Measurements from ENCODE around the gene LIMK2. TPM values are rescaled to one million over a fixed set of nuclear protein-coding genes. Genes with fewer than 3 reads are reported as not detected.

The LIMK2 gene
- total RNA-seq, 1 experiment from 2014 or later = 42.8 TPM

GRCh38 chr22:31278151-31278621, 66.1 kb downstream of the LIMK2 start:
- ChIA-PET CTCF (no interaction called here), POLR2A (no interaction called here)
- H3K4me1 Mint-ChIP-seq = peaks cover 2% of the 10 kb centered on the region; the same call in 1 of the 2 replicates
- H3K27me3 Mint-ChIP-seq (ENCODE audit: low read depth) = no peaks in the 10 kb centered on the region
- H3K27ac Mint-ChIP-seq = no peak overlapping the region
- no peak overlapping the region for H3K4me3 Mint-ChIP-seq
- ATAC-seq (no peak), DNase-seq (ENCODE audit: low spot score) (no peak)
- no peaks in the 10 kb centered on the region for H3K9me3 Mint-ChIP-seq
- no peak for TF ChIP-seq HMGA2 (CRISPR knock-in tag; IDR thresholded peaks at IDR 0.05)
- peaks cover 28% of the 10 kb centered on the region for H3K36me3 Mint-ChIP-seq

- TF ChIP-seq USF1 (CRISPR knock-in tag; IDR thresholded peaks at IDR 0.05) (no peak), ELF4 (CRISPR knock-in tag; IDR thresholded peaks at IDR 0.05; ENCODE audit: low read depth) (no peak), STAT6 (CRISPR knock-in tag; conservative IDR thresholded peaks at IDR 0.05; ENCODE audit: low read depth) (no peak), E2F4 (CRISPR knock-in tag; IDR thresholded peaks at IDR 0.05; ENCODE audit: borderline replicate concordance, low read depth) (no peak), TP53 (CRISPR knock-in tag; IDR thresholded peaks at IDR 0.05) (no peak), ZMAT4 (CRISPR knock-in tag; IDR thresholded peaks at IDR 0.05) (no peak)
- POLR2A ChIA-PET = no interaction called here
- no peaks in the 10 kb centered on the region for H3K9me3 Mint-ChIP-seq
- ATAC-seq (no peak), DNase-seq (ENCODE audit: low spot score) (no peak)
- no peak overlapping the region for H3K4me3 Mint-ChIP-seq
- CTCF ChIA-PET = interaction anchor here (0.9 kb wide), 1 partner anchor 34 kb away, joined by 4 read pairs; no protein-coding TSS in a partner anchor
- no peaks in the 10 kb centered on the region for H3K27me3 Mint-ChIP-seq (ENCODE audit: low read depth)
- peak overlapping the region; percentile 52; the same call in 1 of the 2 replicates for H3K27ac Mint-ChIP-seq
- peaks cover 23% of the 10 kb centered on the region for H3K36me3 Mint-ChIP-seq
- peaks cover 4% of the 10 kb centered on the region; the same call in 1 of the 2 replicates for H3K4me1 Mint-ChIP-seq
Observed at GRCh38 chr22:31278626-31279326, 66.7 kb downstream of the LIMK2 start.

GRCh38 chr22:31279327-31279669, 67.2 kb downstream of the LIMK2 start:
- CTCF ChIA-PET = interaction anchor here (0.9 kb wide), 1 partner anchor 34 kb away, joined by 4 read pairs; no protein-coding TSS in a partner anchor
- H3K36me3 Mint-ChIP-seq = peaks cover 19% of the 10 kb centered on the region
- H3K9me3 Mint-ChIP-seq = no peaks in the 10 kb centered on the region
- POLR2A ChIA-PET = no interaction called here
- H3K27ac Mint-ChIP-seq = no peak overlapping the region
- ATAC-seq (no peak), DNase-seq (ENCODE audit: low spot score) (no peak)
- H3K4me3 Mint-ChIP-seq = no peak overlapping the region
- H3K27me3 Mint-ChIP-seq (ENCODE audit: low read depth) = no peaks in the 10 kb centered on the region
- H3K4me1 Mint-ChIP-seq = peaks cover 4% of the 10 kb centered on the region; the same call in 1 of the 2 replicates
- TF ChIP-seq SP1 (CRISPR knock-in tag; conservative IDR thresholded peaks at IDR 0.05) = no peak
- TF ChIP-seq ARID4B (CRISPR knock-in tag; IDR thresholded peaks at IDR 0.05; ENCODE audit: borderline replicate concordance) = no peak
- TF ChIP-seq NFE2L1 (CRISPR knock-in tag; IDR thresholded peaks at IDR 0.05) = no peak
- no peak for TF ChIP-seq ZNF416 (CRISPR knock-in tag; IDR thresholded peaks at IDR 0.05)
- no peak for TF ChIP-seq ZNF138 (CRISPR knock-in tag; conservative IDR thresholded peaks at IDR 0.05)
- TF ChIP-seq MLX (CRISPR knock-in tag; IDR thresholded peaks at IDR 0.05) = no peak
- TF ChIP-seq NFYB (CRISPR knock-in tag; conservative IDR thresholded peaks at IDR 0.05; ENCODE audit: low read depth) = no peak
- no peak for TF ChIP-seq GRHL2 (CRISPR knock-in tag; IDR thresholded peaks at IDR 0.05; ENCODE audit: insufficient replicate concordance, severe bottlenecking)
- no peak for TF ChIP-seq SMAD3 (CRISPR knock-in tag; IDR thresholded peaks at IDR 0.05; ENCODE audit: borderline replicate concordance)
- no peak for TF ChIP-seq PRDM15 (CRISPR knock-in tag; IDR thresholded peaks at IDR 0.05)
